K562 (cell line): ENCODE measurements around the gene OBSL1. TPM values are rescaled to one million over a fixed set of nuclear protein-coding genes. Genes with fewer than 3 reads are reported as not detected.

Source experiments
- ARHGAP35 ChIP-seq: fragments of 450-650 bp; IDR thresholded peaks from 2 replicates; pipeline ENCODE4 v1.6.1; 2018; ENCODE audit not compliant: partially characterized antibody
- HOXB6 ChIP-seq: fragments of 250-450 bp; sonication (Bioruptor Pico); IDR thresholded peaks from 2 replicates; pipeline ENCODE4 v1.5.1; 2022; ENCODE audit warnings: mild to moderate bottlenecking, borderline replicate concordance
- ILF3 ChIP-seq: fragments of 450-650 bp; IDR thresholded peaks from 2 replicates; pipeline ENCODE4 v1.6.1; 2018; ENCODE audit warnings: antibody characterized with exemption, mild to moderate bottlenecking, moderate library complexity, borderline replicate concordance
- KDM5B ChIP-seq: fragments of 200-600 bp; sonication (generic); IDR thresholded peaks from 2 replicates; pipeline ENCODE4 v1.6.1; 2012; ENCODE audit warnings: low read depth, mild to moderate bottlenecking, moderate library complexity, low read length, control low read depth, inconsistent platforms; ENCODE audit not compliant: insufficient replicate concordance
- NONO ChIP-seq, 2 experiments: fragments of 200-400 bp in 1 of 2; fragments of 450-650 bp in 1 of 2; formaldehyde crosslinking in 1 of 2; IDR thresholded peaks; 2 replicates each; pipeline ENCODE4 v1.6.1; 2017; ENCODE audit warnings: low read depth in 2 of 2, mild to moderate bottlenecking in 2 of 2, moderate library complexity in 2 of 2, low read length in 1 of 2
- SIN3B ChIP-seq: fragments of 450-650 bp; IDR thresholded peaks from 2 replicates; pipeline ENCODE4 v1.6.1; 2017; ENCODE audit warnings: low read depth, mild to moderate bottlenecking, moderate library complexity
- ZBTB1 ChIP-seq: sonication (generic); formaldehyde crosslinking; IDR thresholded peaks from 2 replicates; pipeline ENCODE4 v1.8.1; 2023; ENCODE audit warnings: missing genetic modification reagents, low read depth, mild to moderate bottlenecking, borderline replicate concordance
- ZFX ChIP-seq: sonication (generic); formaldehyde crosslinking; IDR thresholded peaks from 2 replicates; pipeline ENCODE4 v1.8.0; 2022; ENCODE audit warnings: mild to moderate bottlenecking, missing genetic modification reagents, moderate library complexity
- ZNF24 ChIP-seq: fragments of 450-650 bp; IDR thresholded peaks from 2 replicates; pipeline ENCODE4 v1.6.1; 2016
- polyA plus RNA-seq, 8 experiments: library from polyadenylated mRNA; depleted of rRNA in 4 of 8; stranded (reverse) in 5 of 8; unstranded in 3 of 8; fragments of >200 nt; fragmentation: Nextera tagmentation in 2 of 8; fragmentation: Illumina TruSeq in 1 of 8; extraction: Ambion mirVana in 2 of 8; extraction: Trizol in 1 of 8; gene quantifications; 2 replicates each; pipeline versions ENCODE4 v1.2.1 to v1.2.3, GENCODE V29; 2011 to 2014; ENCODE audit warnings: inconsistent platforms in 1 of 8, missing spikeins in 1 of 8
- total RNA-seq, 7 experiments: library from RNA; depleted of rRNA in 6 of 7; stranded (reverse); fragments of >200 nt in 6 of 7; fragmentation: Illumina TruSeq in 2 of 7; extraction: Trizol in 2 of 7; gene quantifications; 2 replicates each; pipeline versions ENCODE4 v1.2.1 to v1.2.3, GENCODE V29; 2011 to 2021; ENCODE audit warnings: low replicate concordance in 1 of 7
- TF ChIP-seq, protein P1 (sequence below): fragments of 250-450 bp; sonication (Bioruptor Pico); IDR thresholded peaks from 2 replicates; pipeline ENCODE4 v1.4.0; 2020; ENCODE audit warnings: mild to moderate bottlenecking, moderate library complexity
- TF ChIP-seq, protein P2 (sequence below): fragments of 250-450 bp; sonication (Bioruptor Pico); IDR thresholded peaks from 2 replicates; pipeline ENCODE4 v1.4.0; 2020; ENCODE audit warnings: mild to moderate bottlenecking, moderate library complexity, borderline replicate concordance
- TF ChIP-seq, protein P3 (sequence below): sonication (generic); formaldehyde crosslinking; IDR thresholded peaks from 2 replicates; pipeline ENCODE4 v1.5.0; 2020; ENCODE audit warnings: missing genetic modification reagents

Gene OBSL1
- total and polyA plus RNA-seq, 9 of the 15 experiments (the other 6 are each of a cell fraction or from before 2014, with no cell fraction given) = 1.2 to 26.6 (median 8.6) TPM

DNA sequence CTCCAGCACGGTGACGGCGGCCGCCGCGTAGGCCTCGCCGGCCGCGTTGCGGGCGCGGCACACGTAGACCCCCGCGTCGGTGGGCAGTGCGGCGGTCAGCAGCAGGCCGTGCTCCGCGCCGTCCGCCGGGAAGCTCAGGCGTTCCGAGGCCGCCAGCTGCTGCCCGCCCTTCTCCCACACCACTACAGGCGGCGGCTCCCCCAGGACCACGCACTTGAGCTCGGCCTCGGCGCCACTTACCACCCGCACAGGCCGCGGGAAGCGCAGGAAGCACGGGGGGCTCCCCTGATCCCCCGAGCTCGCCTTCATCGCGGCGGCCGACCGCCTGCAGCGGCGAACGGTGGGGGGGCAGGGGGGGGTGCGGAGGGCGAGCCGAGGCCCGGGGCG is 422 bp downstream of the OBSL1 start (continued):
- TF ChIP-seq, protein P1, sequence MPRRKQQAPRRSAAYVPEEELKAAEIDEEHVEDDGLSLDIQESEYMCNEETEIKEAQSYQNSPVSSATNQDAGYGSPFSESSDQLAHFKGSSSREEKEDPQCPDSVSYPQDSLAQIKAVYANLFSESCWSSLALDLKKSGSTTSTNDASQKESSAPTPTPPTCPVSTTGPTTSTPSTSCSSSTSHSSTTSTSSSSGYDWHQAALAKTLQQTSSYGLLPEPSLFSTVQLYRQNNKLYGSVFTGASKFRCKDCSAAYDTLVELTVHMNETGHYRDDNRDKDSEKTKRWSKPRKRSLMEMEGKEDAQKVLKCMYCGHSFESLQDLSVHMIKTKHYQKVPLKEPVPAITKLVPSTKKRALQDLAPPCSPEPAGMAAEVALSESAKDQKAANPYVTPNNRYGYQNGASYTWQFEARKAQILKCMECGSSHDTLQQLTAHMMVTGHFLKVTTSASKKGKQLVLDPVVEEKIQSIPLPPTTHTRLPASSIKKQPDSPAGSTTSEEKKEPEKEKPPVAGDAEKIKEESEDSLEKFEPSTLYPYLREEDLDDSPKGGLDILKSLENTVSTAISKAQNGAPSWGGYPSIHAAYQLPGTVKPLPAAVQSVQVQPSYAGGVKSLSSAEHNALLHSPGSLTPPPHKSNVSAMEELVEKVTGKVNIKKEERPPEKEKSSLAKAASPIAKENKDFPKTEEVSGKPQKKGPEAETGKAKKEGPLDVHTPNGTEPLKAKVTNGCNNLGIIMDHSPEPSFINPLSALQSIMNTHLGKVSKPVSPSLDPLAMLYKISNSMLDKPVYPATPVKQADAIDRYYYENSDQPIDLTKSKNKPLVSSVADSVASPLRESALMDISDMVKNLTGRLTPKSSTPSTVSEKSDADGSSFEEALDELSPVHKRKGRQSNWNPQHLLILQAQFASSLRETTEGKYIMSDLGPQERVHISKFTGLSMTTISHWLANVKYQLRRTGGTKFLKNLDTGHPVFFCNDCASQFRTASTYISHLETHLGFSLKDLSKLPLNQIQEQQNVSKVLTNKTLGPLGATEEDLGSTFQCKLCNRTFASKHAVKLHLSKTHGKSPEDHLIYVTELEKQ = no peak
- no peak for TF ChIP-seq HOXB6 (CRISPR knock-in tag)
- no peak for TF ChIP-seq ILF3
- no peak for TF ChIP-seq ZNF24
- 0 out of 4 replicates have a peak, but pooled peaks of 1 of the 2 experiments have one; percentile 31 for TF ChIP-seq NONO (IDR thresholded peaks at IDR 0.05; ENCODE audit: low read depth in 2 of 2, low read length in 1 of 2)
- peak; percentile 25 for TF ChIP-seq KDM5B
- TF ChIP-seq, protein P2, sequence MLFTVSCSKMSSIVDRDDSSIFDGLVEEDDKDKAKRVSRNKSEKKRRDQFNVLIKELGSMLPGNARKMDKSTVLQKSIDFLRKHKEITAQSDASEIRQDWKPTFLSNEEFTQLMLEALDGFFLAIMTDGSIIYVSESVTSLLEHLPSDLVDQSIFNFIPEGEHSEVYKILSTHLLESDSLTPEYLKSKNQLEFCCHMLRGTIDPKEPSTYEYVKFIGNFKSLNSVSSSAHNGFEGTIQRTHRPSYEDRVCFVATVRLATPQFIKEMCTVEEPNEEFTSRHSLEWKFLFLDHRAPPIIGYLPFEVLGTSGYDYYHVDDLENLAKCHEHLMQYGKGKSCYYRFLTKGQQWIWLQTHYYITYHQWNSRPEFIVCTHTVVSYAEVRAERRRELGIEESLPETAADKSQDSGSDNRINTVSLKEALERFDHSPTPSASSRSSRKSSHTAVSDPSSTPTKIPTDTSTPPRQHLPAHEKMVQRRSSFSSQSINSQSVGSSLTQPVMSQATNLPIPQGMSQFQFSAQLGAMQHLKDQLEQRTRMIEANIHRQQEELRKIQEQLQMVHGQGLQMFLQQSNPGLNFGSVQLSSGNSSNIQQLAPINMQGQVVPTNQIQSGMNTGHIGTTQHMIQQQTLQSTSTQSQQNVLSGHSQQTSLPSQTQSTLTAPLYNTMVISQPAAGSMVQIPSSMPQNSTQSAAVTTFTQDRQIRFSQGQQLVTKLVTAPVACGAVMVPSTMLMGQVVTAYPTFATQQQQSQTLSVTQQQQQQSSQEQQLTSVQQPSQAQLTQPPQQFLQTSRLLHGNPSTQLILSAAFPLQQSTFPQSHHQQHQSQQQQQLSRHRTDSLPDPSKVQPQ = no peak
- TF ChIP-seq SIN3B = no peak
- TF ChIP-seq, protein P3, sequence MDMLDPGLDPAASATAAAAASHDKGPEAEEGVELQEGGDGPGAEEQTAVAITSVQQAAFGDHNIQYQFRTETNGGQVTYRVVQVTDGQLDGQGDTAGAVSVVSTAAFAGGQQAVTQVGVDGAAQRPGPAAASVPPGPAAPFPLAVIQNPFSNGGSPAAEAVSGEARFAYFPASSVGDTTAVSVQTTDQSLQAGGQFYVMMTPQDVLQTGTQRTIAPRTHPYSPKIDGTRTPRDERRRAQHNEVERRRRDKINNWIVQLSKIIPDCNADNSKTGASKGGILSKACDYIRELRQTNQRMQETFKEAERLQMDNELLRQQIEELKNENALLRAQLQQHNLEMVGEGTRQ (CRISPR knock-in tag) = no peak
- TF ChIP-seq ZBTB1 (CRISPR knock-in tag) = 0 out of 2 replicates have a peak, but pooled peaks have one; percentile 9
- TF ChIP-seq ZFX = peak; percentile 84
- TF ChIP-seq ARHGAP35 = no peak
